HEK293T (cell line): Measurements from ENCODE around the gene CDKN2AIP.

Source experiments
- ELF4 ChIP-seq: fragments of 450-650 bp; IDR thresholded peaks from 2 replicates; pipeline ENCODE4 v1.6.1; 2017; ENCODE audit warnings: antibody characterized with exemption
- FOXA1 ChIP-seq: fragments of 450-650 bp; IDR thresholded peaks from 2 replicates; pipeline ENCODE4 v1.6.1; 2016; ENCODE audit warnings: mild to moderate bottlenecking
- FOXM1 ChIP-seq: fragments of 450-650 bp; IDR thresholded peaks from 2 replicates; pipeline ENCODE4 v1.6.1; 2017; ENCODE audit warnings: mild to moderate bottlenecking, borderline replicate concordance
- HDGF ChIP-seq: fragments of 450-650 bp; IDR thresholded peaks from 2 replicates; pipeline ENCODE4 v1.6.1; 2017; ENCODE audit warnings: antibody characterized with exemption, borderline replicate concordance
- SUZ12 ChIP-seq: fragments of 450-650 bp; IDR thresholded peaks from 2 replicates; pipeline ENCODE4 v1.6.1; 2016; ENCODE audit warnings: mild to moderate bottlenecking
- TARDBP ChIP-seq: fragments of 450-650 bp; IDR thresholded peaks from 2 replicates; pipeline ENCODE4 v1.6.1; 2016
- ZNF384 ChIP-seq: fragments of 450-650 bp; IDR thresholded peaks from 2 replicates; pipeline ENCODE4 v1.6.1; 2016

DNA sequence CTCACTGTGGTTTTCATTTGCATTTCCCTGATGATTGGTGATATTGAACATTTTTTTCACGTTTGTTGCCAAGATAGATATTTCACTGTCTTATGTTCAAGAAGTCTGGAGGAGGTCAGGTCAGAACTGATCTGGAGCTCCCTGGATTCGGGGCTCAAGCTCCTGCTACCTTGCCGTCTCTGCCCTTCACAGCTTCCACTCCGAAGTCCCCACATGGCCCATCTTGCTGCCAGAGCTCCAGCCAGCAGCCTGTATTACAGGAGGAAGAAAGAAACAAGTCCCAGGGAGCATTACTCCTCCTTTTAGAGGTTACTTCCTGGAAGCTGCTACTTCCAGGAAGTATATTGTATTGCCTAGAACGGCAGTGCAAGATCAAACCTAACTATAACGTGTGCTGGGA, 17.9 kb upstream of the CDKN2AIP start:
- TF ChIP-seq SUZ12 (no peak), FOXM1 (no peak), ZNF384 (no peak), FOXA1 (no peak), HDGF (no peak), TARDBP (no peak), ELF4 (no peak)
